A204.1 (cell line): ENCODE measurements around the gene DYRK1A.
"Not testable (repeated sequence)": the region's sequence is repeated elsewhere in the genome, so short reads cannot be mapped to it uniquely, and the experiment has no call there.

Source experiments
- FAIRE-seq: peaks from 2 replicates; lab custom pipeline; 2012; peaks lifted over from hg19 to GRCh38; lab: Jason Lieb, UNC

The DYRK1A gene

GRCh38 chr21:37528150-37528937 lies 161.8 kb downstream of the DYRK1A start:
- no peak for FAIRE-seq

DNA sequence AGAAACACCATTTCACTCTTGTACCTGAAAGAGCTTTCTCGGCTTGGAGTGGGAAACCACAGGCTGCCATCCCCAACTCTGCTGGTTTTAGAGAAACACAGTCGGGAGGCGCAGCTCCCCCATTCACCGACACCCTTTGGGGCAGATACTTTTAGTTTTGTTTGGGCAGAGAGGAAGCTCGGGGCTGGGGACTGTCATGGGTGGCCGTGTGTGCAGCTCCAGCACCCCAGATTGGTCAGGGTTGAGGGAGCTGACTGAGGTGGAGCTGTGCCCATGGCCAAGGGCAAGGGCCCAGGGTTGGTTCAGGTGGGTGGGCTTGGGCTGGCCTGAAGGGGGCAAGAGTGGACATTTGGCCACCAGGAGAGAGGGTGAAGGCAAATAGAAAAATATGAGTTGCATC lies 163.1 kb downstream of the DYRK1A start:
- no peak for FAIRE-seq

GRCh38 chr21:37530901-37531351 lies 164.4 kb downstream of the DYRK1A start:
- no peak for FAIRE-seq

DNA sequence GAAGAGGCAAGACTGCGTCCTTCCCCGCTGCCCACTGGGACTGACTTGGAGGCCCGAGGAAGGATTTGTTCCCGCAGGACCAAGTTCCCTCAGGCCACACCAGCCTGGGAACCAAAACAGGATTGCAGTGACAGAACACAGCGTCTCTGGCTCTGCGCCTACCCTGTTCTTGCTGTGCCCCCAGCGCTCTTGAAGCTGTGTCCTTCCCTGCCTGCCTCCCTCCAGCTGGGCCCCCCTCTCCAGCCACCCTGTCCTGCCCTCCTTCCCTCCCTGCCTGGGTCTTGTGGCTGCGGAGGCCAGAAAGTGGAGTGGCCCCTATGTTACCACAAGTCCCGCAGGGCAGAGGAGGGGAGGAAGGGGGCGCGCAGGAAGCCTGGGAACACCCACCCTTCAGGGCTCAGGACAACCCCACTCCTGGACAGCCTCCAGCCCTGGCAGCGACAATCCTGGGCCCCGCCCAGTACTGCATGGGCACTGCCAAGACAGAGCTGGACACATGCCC lies 164.9 kb downstream of the DYRK1A start:
- FAIRE-seq, result no peak

GRCh38 chr21:37532868-37533780 lies 166.6 kb downstream of the DYRK1A start:
- no peak for FAIRE-seq

DNA sequence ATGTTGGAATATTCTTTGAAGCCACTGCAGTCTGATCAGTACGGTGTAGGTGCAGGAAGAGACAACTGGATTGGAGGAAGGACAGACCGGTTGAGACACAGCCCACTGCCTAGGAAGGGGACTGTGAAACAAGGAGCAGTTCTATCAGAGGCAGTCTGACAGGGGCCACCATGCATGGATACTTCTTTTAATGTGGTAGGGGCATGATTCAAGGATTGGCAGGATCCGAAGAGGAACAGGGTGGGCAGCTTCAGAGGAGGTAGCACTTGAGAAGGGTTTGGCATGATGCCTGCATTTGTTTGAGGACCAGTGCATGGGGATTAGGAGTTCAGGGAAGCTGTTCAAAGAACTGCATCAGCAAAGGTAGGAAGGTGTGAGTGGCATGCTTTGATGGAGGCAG lies 167.9 kb downstream of the DYRK1A start:
- FAIRE-seq, result no peak

DNA sequence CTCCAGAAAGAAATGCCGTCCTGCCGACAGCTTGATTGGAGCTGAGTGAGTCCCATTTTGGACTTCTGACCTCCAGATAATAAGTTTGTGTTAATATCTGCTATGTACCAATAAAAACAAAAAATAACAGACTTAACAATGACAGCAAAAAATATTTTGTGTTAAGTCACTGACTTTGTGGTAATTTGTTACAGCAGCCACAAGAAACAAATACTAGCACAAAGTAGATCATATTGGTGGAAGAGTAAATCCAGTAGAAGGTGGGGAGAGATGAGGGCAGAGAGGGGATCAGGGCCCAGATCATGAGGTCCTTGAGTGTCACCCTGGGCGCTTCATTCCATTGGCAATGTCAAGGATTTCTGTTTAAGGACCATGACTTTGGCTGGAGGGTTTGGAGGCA lies 168.6 kb downstream of the DYRK1A start:
- FAIRE-seq, result no peak

DNA sequence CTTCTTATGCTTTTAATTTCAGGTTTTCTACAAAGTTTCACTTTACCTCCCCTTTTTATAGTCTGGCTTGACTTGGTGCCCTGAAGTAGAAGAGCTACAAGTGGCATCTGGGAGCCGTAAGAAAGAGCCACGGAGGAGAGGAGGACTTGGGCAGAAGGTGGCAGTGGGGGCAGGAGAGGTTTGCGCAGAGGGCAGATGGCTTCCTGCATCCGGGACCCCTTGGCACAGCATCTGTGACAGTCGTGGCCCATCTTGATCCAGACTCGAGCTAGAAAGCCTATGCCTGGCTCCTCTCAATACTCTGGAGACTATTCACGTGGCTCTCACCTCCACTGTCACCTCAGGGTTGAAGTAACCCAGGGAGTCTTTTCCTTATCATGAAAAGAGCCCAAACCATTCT lies 169.1 kb downstream of the DYRK1A start:
- FAIRE-seq, result no peak

GRCh38 chr21:37536616-37537278 lies 170.2 kb downstream of the DYRK1A start:
- no peak for FAIRE-seq

- no peak for FAIRE-seq
Observed at GRCh38 chr21:37537391-37537996, 170.9 kb downstream of the DYRK1A start.

DNA sequence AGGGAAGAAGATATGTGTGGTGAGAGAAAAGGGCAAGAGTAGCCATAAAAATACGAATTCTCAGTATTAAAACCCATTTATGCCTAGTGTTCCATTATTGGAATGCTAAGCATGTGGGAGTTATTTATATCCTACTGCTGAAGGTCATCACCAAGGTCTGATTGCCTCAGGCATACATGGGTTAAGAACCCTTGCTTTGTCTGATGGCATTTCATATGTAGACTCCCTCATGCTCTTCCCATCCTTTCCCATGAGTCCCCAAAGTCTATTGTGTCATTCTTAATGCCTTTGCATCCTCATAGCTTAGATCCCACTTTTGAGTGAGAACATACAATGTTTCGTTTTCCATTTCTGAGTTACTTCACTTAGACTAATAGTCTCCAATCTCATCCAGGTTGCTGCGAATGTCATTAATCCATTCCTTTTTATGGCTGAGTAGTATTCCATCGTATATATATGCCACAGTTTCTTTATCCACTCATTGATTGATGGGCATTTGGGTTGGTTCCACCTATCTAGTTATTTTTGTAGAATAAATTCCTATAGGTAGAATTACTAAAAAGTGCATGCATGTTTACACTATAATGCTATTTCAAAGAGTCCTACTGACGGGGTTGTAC lies 172.5 kb downstream of the DYRK1A start:
- FAIRE-seq, result no peak

GRCh38 chr21:37541128-37541527 lies 174.6 kb downstream of the DYRK1A start:
- not testable (repeated sequence) for FAIRE-seq

DNA sequence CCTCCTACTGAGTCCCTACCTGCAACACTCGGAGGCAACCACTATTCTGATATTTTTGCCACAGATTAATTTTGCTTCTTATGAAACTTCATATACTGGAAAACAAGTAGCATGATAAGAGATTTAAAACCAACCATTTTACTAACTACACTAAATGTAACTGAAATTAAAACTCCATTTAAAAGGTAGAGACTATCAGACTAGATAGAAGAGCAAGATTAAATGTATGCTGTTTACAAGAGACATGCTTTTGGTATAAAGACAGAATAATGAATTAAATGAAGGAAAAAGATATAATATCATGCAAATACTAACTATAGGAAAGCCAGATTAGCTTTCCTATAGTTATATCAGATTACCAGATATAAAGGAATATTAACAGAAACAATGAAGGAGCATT lies 175.9 kb downstream of the DYRK1A start:
- FAIRE-seq, result no peak

DNA sequence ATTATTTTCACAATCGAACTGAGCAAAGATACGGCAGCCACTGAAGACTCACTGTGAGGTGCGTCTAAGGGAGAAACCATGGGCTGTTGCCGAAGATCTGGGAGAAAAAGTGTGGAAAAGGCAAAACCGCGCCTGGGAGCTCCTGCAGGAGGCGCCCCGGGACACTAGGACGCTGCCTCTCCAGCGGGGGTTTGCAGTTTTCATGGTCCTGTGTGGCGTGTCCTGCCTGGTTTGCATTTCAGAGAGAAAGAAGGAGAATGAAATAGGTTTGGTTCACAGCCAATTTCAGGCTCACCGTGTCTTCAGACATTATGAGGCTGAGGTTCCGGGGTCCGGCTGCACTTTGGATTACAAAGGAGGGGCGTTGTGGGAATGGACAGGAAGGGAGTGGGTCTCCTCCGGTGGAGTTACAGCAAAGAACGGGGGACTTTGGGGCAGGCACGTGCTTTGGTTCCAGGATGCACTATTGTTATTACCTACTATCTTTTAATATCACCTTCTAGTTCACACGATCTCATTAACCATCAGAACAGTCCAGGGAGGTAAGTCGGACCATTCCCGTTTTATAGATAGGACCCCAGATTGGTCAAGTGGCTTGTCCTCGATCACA lies 179.8 kb downstream of the DYRK1A start:
- no peak for FAIRE-seq

GRCh38 chr21:37546949-37547614 lies 180.5 kb downstream of the DYRK1A start:
- FAIRE-seq, result no peak

DNA sequence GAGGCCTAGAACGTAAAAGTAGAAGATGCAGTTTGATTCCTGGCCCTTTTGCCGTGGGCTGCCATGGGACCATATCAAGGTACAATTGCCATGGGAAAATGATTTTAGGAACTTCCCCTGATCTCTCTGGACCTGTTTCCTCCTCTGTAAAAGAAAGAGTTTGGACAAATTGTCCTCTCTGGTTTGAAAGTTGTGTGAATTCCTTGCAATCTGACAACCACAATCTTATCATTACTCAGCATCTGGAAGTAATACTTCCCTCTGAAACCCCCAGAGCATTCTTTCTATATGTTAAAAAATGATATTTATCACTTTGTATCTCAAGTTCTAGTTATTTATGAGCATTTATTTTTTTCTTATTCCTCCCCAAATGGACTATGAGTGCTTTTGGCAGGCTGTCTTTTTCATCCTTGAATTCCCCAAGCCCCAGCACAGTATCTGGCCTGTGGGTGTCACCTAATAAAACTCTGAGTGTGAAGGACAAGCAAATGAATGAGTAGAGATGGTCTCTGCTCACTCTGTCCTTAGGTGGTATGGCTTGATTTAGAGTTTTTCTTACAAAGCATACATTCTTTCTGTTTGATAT lies 181.1 kb downstream of the DYRK1A start:
- FAIRE-seq, result no peak

DNA sequence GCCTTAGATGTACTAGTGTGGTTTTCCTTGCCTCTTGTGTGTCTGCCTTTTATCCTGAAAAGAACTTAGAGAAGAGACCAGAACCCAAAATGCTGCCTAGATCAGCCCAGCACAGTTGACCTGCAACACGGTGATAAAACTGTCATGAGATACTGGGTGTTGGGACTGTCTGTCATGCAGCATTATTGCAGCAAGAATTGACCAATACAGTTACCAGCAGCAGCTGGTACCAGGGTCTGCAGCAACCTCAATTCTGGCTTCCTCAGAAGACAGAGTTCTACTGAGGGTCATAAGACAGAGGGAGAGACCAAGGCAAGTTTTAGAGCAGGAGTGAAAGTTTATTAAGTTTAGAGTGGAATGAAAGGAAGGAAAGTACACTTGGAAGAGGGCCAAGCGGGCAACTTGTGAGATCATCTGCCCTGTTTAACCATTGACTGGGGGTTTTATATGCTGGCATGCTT lies 182.0 kb downstream of the DYRK1A start:
- FAIRE-seq, result no peak

GRCh38 chr21:37549730-37550129 lies 183.2 kb downstream of the DYRK1A start:
- not testable (repeated sequence) for FAIRE-seq

GRCh38 chr21:37550157-37550556 lies 183.6 kb downstream of the DYRK1A start:
- no peak for FAIRE-seq
